Measurements from ENCODE around the gene MSI2.

Gene MSI2

GRCh38 chr17:57447990-57448758, 191.9 kb downstream of the MSI2 start:
- no peak for DNase-seq (ENCODE audit: extremely low read depth in 1 of 2, low read depth in 1 of 2)

- no peak for DNase-seq (ENCODE audit: extremely low read depth in 1 of 2, low read depth in 1 of 2)
Measured at GRCh38 chr17:57448759-57449283, 192.5 kb downstream of the MSI2 start.

- no peak for DNase-seq (ENCODE audit: extremely low read depth in 1 of 2, low read depth in 1 of 2)
Measured at GRCh38 chr17:57451191-57451590, 194.9 kb downstream of the MSI2 start.

- no peak for DNase-seq (ENCODE audit: extremely low read depth in 1 of 2, low read depth in 1 of 2)
Measured at GRCh38 chr17:57451643-57452042, 195.3 kb downstream of the MSI2 start.

GRCh38 chr17:57453841-57454425, 197.6 kb downstream of the MSI2 start:
- DNase-seq (ENCODE audit: extremely low read depth in 1 of 2, low read depth in 1 of 2) = no peak

GRCh38 chr17:57454729-57455062, 198.4 kb downstream of the MSI2 start:
- no peak for DNase-seq (ENCODE audit: extremely low read depth in 1 of 2, low read depth in 1 of 2)

- DNase-seq (ENCODE audit: extremely low read depth in 1 of 2, low read depth in 1 of 2) = no peak
Measured at GRCh38 chr17:57455063-57455914, 199.0 kb downstream of the MSI2 start.

GRCh38 chr17:57456622-57457021, 200.3 kb downstream of the MSI2 start:
- DNase-seq (ENCODE audit: extremely low read depth in 1 of 2, low read depth in 1 of 2) = no peak

- DNase-seq (ENCODE audit: extremely low read depth in 1 of 2, low read depth in 1 of 2) = no peak
Measured at GRCh38 chr17:57457188-57457587, 200.9 kb downstream of the MSI2 start.

GRCh38 chr17:57458718-57459285, 202.5 kb downstream of the MSI2 start:
- DNase-seq (ENCODE audit: extremely low read depth in 1 of 2, low read depth in 1 of 2) = no peak

- no peak for DNase-seq (ENCODE audit: extremely low read depth in 1 of 2, low read depth in 1 of 2)
Measured at GRCh38 chr17:57459286-57459915, 203.1 kb downstream of the MSI2 start.

GRCh38 chr17:57461082-57461481, 204.8 kb downstream of the MSI2 start:
- DNase-seq (ENCODE audit: extremely low read depth in 1 of 2, low read depth in 1 of 2) = no peak

- DNase-seq (ENCODE audit: extremely low read depth in 1 of 2, low read depth in 1 of 2) = no peak
Measured at GRCh38 chr17:57462007-57462579, 205.8 kb downstream of the MSI2 start.

GRCh38 chr17:57463103-57463885, 207.0 kb downstream of the MSI2 start:
- no peak for DNase-seq (ENCODE audit: extremely low read depth in 1 of 2, low read depth in 1 of 2)

- DNase-seq (ENCODE audit: extremely low read depth in 1 of 2, low read depth in 1 of 2) = no peak
Measured at GRCh38 chr17:57464191-57464864, 208.0 kb downstream of the MSI2 start.

GRCh38 chr17:57465610-57466009, 209.3 kb downstream of the MSI2 start:
- DNase-seq (ENCODE audit: extremely low read depth in 1 of 2, low read depth in 1 of 2) = no peak

- DNase-seq (ENCODE audit: extremely low read depth in 1 of 2, low read depth in 1 of 2) = no peak
Measured at GRCh38 chr17:57466017-57466471, 209.7 kb downstream of the MSI2 start.

GRCh38 chr17:57466521-57466920, 210.2 kb downstream of the MSI2 start:
- no peak for DNase-seq (ENCODE audit: extremely low read depth in 1 of 2, low read depth in 1 of 2)

- DNase-seq (ENCODE audit: extremely low read depth in 1 of 2, low read depth in 1 of 2) = no peak
Measured at GRCh38 chr17:57467226-57467625, 210.9 kb downstream of the MSI2 start.
